ENCODE data around the gene SMO.

DNA sequence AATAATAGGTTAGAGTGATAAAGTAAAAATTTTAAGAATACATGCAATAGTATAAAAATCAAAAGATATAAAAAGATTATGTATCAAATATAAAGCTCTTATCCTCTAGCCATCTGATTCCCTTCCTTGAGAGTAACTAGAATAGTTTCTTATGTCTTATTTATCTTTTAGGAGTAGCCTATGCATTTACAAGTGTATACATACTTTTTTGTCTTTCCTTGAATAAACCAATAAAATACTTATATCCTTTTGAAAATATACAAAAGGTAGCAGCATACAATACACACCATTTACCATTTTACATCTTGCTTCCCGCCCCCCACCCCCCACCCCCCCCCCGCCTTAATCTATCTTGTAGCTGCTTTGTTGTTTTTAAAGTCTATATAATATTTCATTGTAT is 67.8 kb downstream of the SMO start:
- no peak for TF ChIP-seq POLR2A (IDR thresholded peaks at IDR 0.05)
- TF ChIP-seq, protein P1, sequence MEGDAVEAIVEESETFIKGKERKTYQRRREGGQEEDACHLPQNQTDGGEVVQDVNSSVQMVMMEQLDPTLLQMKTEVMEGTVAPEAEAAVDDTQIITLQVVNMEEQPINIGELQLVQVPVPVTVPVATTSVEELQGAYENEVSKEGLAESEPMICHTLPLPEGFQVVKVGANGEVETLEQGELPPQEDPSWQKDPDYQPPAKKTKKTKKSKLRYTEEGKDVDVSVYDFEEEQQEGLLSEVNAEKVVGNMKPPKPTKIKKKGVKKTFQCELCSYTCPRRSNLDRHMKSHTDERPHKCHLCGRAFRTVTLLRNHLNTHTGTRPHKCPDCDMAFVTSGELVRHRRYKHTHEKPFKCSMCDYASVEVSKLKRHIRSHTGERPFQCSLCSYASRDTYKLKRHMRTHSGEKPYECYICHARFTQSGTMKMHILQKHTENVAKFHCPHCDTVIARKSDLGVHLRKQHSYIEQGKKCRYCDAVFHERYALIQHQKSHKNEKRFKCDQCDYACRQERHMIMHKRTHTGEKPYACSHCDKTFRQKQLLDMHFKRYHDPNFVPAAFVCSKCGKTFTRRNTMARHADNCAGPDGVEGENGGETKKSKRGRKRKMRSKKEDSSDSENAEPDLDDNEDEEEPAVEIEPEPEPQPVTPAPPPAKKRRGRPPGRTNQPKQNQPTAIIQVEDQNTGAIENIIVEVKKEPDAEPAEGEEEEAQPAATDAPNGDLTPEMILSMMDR (IDR thresholded peaks at IDR 0.05), result no peak
